DOHH2 (cell line): ENCODE data around the gene HAND1.

Experiments
- H3F3A ChIP-seq: fragments of 200-600 bp; sonication (generic), shearing (Covaris generic); 2 replicates; pipeline ENCODE4 v1.6.0; 2016; ENCODE audit warnings: antibody characterized with exemption, mild to moderate bottlenecking; ENCODE audit not compliant: control insufficient read depth, insufficient read depth
- H3K27ac ChIP-seq: fragments of 200-600 bp; sonication (generic); 2 replicates; pipeline ENCODE4 v1.5.1; 2014; ENCODE audit warnings: low read depth, mild to moderate bottlenecking, low read length, moderate library complexity
- H3K27me3 ChIP-seq: fragments of 200-600 bp; sonication (generic); 2 replicates; pipeline ENCODE4 v1.6.1; 2014; ENCODE audit warnings: mild to moderate bottlenecking, low read length, mixed read lengths; ENCODE audit not compliant: control insufficient read depth
- H3K36me3 ChIP-seq: fragments of 200-600 bp; sonication (generic); 2 replicates; pipeline ENCODE4 v1.6.1; 2014; ENCODE audit warnings: mild to moderate bottlenecking, low read length, moderate library complexity, mixed read lengths; ENCODE audit not compliant: control insufficient read depth
- H3K4me1 ChIP-seq: fragments of 200-600 bp; sonication (generic); 2 replicates; pipeline ENCODE4 v1.6.1; 2014; ENCODE audit warnings: mild to moderate bottlenecking, low read length, mixed read lengths; ENCODE audit not compliant: control insufficient read depth
- H3K4me2 ChIP-seq: fragments of 200-600 bp; sonication (generic); 2 replicates; pipeline ENCODE4 v1.6.0; 2014; ENCODE audit warnings: mild to moderate bottlenecking, low read length, moderate library complexity
- H3K4me3 ChIP-seq: fragments of 200-600 bp; sonication (generic); 2 replicates; pipeline ENCODE4 v1.5.1; 2014; ENCODE audit warnings: mild to moderate bottlenecking, low read length, mixed read lengths
- H3K79me2 ChIP-seq: fragments of 200-600 bp; sonication (generic); 2 replicates; pipeline ENCODE4 v1.6.1; 2014; ENCODE audit warnings: mild to moderate bottlenecking, low read length, mixed read lengths; ENCODE audit not compliant: control insufficient read depth
- H3K9me2 ChIP-seq: fragments of 200-600 bp; sonication (generic); replicated peaks from 2 replicates; pipeline ENCODE4 v1.6.1; 2014; ENCODE audit warnings: mild to moderate bottlenecking, low read length, mixed read lengths; ENCODE audit not compliant: control insufficient read depth
- H3K9me3 ChIP-seq: fragments of 200-600 bp; sonication (generic); 2 replicates; pipeline ENCODE4 v1.6.1; 2014; ENCODE audit warnings: antibody characterized with exemption, low read length, mixed read lengths; ENCODE audit not compliant: control insufficient read depth, insufficient read depth
- H4K20me1 ChIP-seq: fragments of 200-600 bp; sonication (generic); 2 replicates; pipeline ENCODE4 v1.6.0; 2014; ENCODE audit warnings: low read depth, mild to moderate bottlenecking, antibody characterized with exemption, low read length, moderate library complexity; ENCODE audit not compliant: control insufficient read depth, insufficient read depth
- EZH2phosphoT487 ChIP-seq: fragments of 200-600 bp; sonication (generic); IDR thresholded peaks from 2 replicates; pipeline ENCODE4 v1.6.1; 2017; ENCODE audit warnings: borderline replicate concordance, mild to moderate bottlenecking, antibody characterized with exemption, low read length, moderate library complexity, mixed read lengths
- TF ChIP-seq, protein P1 (sequence below): fragments of 200-600 bp; sonication (generic); IDR thresholded peaks from one replicate; pipeline ENCODE4 v1.5.1; 2014; ENCODE audit warnings: antibody characterized with exemption, mild to moderate bottlenecking, low read depth, low read length; ENCODE audit not compliant: poor library complexity, severe bottlenecking

Gene HAND1

DNA sequence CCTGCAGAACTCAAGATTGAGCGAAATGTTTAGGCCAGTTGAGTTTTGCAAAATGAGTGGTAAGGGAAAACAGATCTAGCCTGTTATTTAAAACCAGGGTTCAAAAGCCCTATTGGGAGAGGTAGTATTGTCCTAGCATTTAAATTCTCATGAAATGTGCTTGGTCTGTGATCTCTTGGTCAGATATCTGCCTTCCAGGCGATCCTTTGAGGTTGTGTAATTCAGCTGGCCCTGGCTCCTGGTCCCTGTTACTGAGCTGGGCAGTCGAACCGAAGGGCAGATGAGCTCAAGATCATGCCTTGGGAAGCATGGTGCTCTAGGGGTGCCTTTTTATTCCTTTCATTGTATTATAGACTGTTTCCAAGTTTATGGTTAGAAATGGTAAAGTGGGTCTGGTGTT is 17.9 kb downstream of the HAND1 start:
- H3K27ac ChIP-seq: no peak overlapping the region
- H3K4me1 ChIP-seq: peaks cover 12% of the 10 kb centered on the region
- no peaks in the 10 kb centered on the region for H3K9me3 ChIP-seq
- H4K20me1 ChIP-seq: no peaks in the 10 kb centered on the region
- H3K36me3 ChIP-seq: peaks cover 24% of the 10 kb centered on the region
- no peak overlapping the region for H3K4me2 ChIP-seq
- no peak overlapping the region for H3K4me3 ChIP-seq
- no peaks in the 10 kb centered on the region for H3K27me3 ChIP-seq
- TF ChIP-seq, protein P1, sequence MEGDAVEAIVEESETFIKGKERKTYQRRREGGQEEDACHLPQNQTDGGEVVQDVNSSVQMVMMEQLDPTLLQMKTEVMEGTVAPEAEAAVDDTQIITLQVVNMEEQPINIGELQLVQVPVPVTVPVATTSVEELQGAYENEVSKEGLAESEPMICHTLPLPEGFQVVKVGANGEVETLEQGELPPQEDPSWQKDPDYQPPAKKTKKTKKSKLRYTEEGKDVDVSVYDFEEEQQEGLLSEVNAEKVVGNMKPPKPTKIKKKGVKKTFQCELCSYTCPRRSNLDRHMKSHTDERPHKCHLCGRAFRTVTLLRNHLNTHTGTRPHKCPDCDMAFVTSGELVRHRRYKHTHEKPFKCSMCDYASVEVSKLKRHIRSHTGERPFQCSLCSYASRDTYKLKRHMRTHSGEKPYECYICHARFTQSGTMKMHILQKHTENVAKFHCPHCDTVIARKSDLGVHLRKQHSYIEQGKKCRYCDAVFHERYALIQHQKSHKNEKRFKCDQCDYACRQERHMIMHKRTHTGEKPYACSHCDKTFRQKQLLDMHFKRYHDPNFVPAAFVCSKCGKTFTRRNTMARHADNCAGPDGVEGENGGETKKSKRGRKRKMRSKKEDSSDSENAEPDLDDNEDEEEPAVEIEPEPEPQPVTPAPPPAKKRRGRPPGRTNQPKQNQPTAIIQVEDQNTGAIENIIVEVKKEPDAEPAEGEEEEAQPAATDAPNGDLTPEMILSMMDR: no peak
- TF ChIP-seq EZH2phosphoT487: no peak
- no peaks in the 10 kb centered on the region for H3F3A ChIP-seq
- H3K79me2 ChIP-seq: no peaks in the 10 kb centered on the region
- H3K9me2 ChIP-seq: no peaks in the 10 kb centered on the region

DNA sequence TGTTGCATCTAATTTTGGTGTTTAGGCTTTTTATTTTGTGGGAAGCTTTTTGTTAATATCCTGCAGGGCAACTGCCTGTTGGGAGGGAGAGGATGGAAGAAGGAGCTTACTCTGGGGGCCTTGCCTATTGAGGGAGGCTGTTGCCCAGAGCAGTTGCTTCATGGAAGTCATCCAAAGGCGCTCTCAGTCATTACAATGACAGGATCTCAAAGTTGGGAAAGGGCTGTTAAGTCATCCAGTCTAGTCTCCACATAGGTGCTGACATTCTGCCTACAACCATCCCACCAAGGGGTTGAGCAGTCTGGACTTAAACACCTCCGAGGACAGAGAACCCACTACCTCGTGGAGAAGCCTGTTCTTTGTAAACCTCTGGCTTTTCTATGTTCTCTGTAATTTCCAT is 19.0 kb downstream of the HAND1 start:
- no peak overlapping the region for H3K27ac ChIP-seq
- H3K4me1 ChIP-seq: peaks cover 12% of the 10 kb centered on the region
- H3F3A ChIP-seq: no peaks in the 10 kb centered on the region
- no peak for TF ChIP-seq EZH2phosphoT487
- TF ChIP-seq, protein P1: no peak
- H3K79me2 ChIP-seq: no peaks in the 10 kb centered on the region
- H3K4me2 ChIP-seq: no peak overlapping the region
- no peaks in the 10 kb centered on the region for H3K9me3 ChIP-seq
- H3K4me3 ChIP-seq: no peak overlapping the region
- H4K20me1 ChIP-seq: no peaks in the 10 kb centered on the region
- no peaks in the 10 kb centered on the region for H3K9me2 ChIP-seq
- peaks cover 32% of the 10 kb centered on the region for H3K36me3 ChIP-seq
- H3K27me3 ChIP-seq: no peaks in the 10 kb centered on the region

DNA sequence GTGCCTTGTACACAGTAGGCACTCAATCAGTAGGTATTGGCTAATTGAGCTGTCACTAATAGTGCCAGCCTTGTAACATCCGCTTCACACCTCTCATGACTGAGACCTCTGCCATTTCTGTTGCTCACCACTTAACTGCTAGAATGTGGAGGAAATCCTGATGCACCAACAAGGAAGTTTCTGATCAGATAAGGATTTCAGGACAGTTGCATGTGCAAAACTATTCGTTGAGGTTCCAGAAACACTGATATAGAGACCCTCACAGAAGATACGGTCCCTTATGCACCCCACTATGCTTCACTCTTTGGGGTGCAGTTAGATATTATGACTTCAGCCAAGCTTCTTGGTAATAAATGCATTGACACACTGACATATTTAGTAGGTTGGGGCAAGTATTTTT is 21.5 kb downstream of the HAND1 start:
- Histone ChIP-seq H3K4me1 (peaks cover 12% of the 10 kb centered on the region), H3K79me2 (no peaks in the 10 kb centered on the region), H3K27ac (no peak overlapping the region), H4K20me1 (no peaks in the 10 kb centered on the region), H3K4me3 (no peak overlapping the region), H3K4me2 (no peak overlapping the region), H3K9me3 (no peaks in the 10 kb centered on the region), H3K36me3 (peaks cover 54% of the 10 kb centered on the region), H3F3A (no peaks in the 10 kb centered on the region), H3K9me2 (no peaks in the 10 kb centered on the region), H3K27me3 (no peaks in the 10 kb centered on the region)
- TF ChIP-seq EZH2phosphoT487: no peak
- TF ChIP-seq, protein P1: no peak

DNA sequence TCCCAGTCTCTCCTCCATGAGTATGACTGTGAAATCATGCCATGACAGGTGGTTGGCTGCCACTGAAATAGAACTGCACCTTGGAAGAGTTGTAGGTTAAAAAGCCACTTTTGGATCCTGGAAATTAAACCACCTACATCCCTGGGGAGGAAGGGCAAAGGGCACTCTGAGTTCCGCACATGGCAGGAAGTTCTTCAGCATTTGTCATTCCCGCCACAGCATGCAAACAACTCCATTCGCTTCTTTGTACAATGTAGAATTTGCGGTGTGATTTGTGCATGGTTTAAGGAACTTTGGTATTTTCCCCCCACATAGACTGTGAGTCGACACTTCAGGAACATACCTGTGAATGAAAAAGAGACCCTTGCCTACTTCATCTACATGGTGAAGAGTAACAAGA is 22.4 kb downstream of the HAND1 start:
- Histone ChIP-seq H3K4me2 (no peak overlapping the region), H3K79me2 (no peaks in the 10 kb centered on the region), H3K4me3 (no peak overlapping the region), H3F3A (no peaks in the 10 kb centered on the region), H3K4me1 (peaks cover 4% of the 10 kb centered on the region), H3K9me2 (no peaks in the 10 kb centered on the region), H4K20me1 (no peaks in the 10 kb centered on the region), H3K36me3 (peaks cover 64% of the 10 kb centered on the region), H3K9me3 (no peaks in the 10 kb centered on the region), H3K27me3 (no peaks in the 10 kb centered on the region), H3K27ac (no peak overlapping the region)
- TF ChIP-seq EZH2phosphoT487: no peak
- TF ChIP-seq, protein P1: no peak
